Cardiac muscle cell (in vitro differentiated cells and primary cell): ENCODE measurements around the gene LY9. TPM values are rescaled to one million over a fixed set of nuclear protein-coding genes. Genes with fewer than 3 reads are reported as not detected.
A peak's percentile ranks its signal among the peaks of the same experiment; 100 is the strongest.

Experiments used
- DNase-seq, 2 donors: peaks; one replicate each; pipeline versions ENCODE4 v3.0.0 to v3.0.0-alpha.2; 2010 to 2017; ENCODE audit warnings: low read depth in 1 of 2, low spot score in 1 of 2
- H3K27ac ChIP-seq: fragments of 200-600 bp; sonication (generic); 2 replicates; pipeline ENCODE4 v1.5.1; 2016
- H3K27me3 ChIP-seq: fragments of 200-600 bp; sonication (generic); 2 replicates; pipeline ENCODE4 v1.6.0; 2016; ENCODE audit warnings: control low read depth
- H3K36me3 ChIP-seq: fragments of 200-600 bp; sonication (generic); 2 replicates; pipeline ENCODE4 v1.5.1; 2016; ENCODE audit warnings: control low read depth
- H3K4me1 ChIP-seq: fragments of 200-600 bp; sonication (generic); 2 replicates; pipeline ENCODE4 v1.8.1; 2017; ENCODE audit warnings: low read depth, mild to moderate bottlenecking, mixed run types
- H3K4me3 ChIP-seq: fragments of 200-600 bp; sonication (generic); 2 replicates; pipeline ENCODE4 v1.5.1; 2016; ENCODE audit warnings: mild to moderate bottlenecking
- H3K9me3 ChIP-seq: fragments of 200-600 bp; sonication (generic); 2 replicates; pipeline ENCODE4 v1.5.1; 2017; ENCODE audit warnings: low read depth, mild to moderate bottlenecking, control low read depth
- polyA plus RNA-seq: library from polyadenylated mRNA; unstranded; fragments of >200 nt; fragmentation: Nextera tagmentation; extraction: Ambion mirVana; gene quantifications from 2 replicates; pipeline ENCODE4 v1.2.1, GENCODE V29; 2016
- total RNA-seq: library from RNA; depleted of rRNA; stranded (reverse); fragments of >200 nt; gene quantifications from 2 replicates; pipeline ENCODE4 v1.2.3, GENCODE V29; 2016
- TF ChIP-seq, protein P1 (sequence below): IDR thresholded peaks from 2 replicates; pipeline ENCODE4 v1.5.1; 2012; ENCODE audit warnings: low read depth, mild to moderate bottlenecking, low read length

The LY9 gene
- total and polyA plus RNA-seq, 2 experiments from 2014 or later, result not detected

DNA sequence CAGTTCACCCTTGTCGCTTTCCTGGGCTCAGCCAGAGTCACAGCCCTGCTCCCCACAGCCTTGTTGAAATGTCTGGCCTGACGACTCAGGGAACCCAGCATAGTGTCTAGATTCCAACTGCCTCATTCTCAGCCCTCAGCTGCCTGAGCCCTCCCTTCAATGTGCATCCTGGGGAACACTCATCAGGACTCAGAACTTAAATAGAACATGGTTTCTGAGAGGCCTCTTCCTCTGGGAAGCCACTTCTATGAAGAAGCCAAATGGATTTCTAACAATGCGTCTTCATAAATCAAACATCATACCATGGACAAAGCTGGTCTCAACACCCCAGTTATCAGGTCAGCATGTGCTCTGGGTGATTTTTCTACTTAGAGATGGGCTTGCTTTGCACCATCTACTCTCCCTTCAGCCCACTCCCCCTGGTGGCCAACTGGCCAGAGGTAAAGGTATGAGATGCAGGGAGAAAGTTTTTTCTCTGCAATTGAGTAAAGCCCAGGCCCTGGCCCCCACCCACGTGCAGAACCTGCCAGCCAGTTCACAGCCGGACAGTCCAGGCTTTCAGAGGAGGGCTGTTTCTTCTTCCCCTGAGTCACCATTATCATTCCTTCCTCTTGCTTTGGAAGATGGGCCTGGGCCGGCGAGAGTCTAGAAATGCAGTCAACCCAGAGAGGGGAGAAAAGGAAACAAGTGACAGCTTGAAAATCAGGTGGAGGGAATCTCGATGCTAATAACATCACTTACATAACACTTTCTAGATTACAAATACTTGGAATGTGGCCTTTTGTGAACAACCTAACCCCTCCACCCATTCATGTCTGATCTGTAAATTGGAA is 34.6 kb downstream of the LY9 start:
- H3K36me3 ChIP-seq, result no peaks in the 10 kb centered on the region
- peak; percentile 71 to 86 for DNase-seq
- H3K9me3 ChIP-seq, result no peaks in the 10 kb centered on the region
- H3K4me3 ChIP-seq, result no peak overlapping the region
- peaks cover 9% of the 10 kb centered on the region for H3K27me3 ChIP-seq
- TF ChIP-seq, protein P1, sequence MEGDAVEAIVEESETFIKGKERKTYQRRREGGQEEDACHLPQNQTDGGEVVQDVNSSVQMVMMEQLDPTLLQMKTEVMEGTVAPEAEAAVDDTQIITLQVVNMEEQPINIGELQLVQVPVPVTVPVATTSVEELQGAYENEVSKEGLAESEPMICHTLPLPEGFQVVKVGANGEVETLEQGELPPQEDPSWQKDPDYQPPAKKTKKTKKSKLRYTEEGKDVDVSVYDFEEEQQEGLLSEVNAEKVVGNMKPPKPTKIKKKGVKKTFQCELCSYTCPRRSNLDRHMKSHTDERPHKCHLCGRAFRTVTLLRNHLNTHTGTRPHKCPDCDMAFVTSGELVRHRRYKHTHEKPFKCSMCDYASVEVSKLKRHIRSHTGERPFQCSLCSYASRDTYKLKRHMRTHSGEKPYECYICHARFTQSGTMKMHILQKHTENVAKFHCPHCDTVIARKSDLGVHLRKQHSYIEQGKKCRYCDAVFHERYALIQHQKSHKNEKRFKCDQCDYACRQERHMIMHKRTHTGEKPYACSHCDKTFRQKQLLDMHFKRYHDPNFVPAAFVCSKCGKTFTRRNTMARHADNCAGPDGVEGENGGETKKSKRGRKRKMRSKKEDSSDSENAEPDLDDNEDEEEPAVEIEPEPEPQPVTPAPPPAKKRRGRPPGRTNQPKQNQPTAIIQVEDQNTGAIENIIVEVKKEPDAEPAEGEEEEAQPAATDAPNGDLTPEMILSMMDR, result peak; percentile 71
- H3K4me1 ChIP-seq, result peaks cover 7% of the 10 kb centered on the region
- no peak overlapping the region for H3K27ac ChIP-seq

DNA sequence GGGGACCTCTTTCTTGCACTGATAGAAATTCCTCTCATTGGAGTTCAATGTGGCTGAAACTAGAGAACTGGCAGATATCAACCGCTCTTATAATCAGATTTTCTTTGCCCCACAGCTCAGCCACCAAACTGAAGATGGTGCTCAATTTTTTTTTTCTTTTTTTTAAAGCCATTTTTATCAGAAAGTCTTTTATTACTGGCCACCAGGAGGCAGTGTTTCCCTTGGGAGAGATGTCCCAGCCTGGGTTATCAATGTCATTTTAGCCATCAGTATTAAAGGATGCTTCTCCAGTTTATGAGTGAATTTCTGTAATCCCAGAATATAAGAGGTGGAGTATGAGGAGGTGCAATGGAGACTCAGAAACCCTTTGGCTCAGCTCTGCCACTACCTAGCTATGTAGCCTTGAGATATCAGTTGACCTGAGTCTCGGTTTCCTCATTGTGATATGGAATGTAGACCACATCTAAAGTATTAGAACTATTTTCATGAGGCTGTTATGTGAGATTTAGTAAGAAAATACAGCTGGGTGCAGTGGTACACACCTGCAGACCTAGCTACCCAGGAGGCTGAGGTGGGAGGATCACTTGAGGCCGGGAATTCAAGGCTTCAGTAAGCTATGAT is 39.1 kb downstream of the LY9 start:
- DNase-seq, result peak; percentile 74 to 79
- Histone ChIP-seq H3K36me3 (no peaks in the 10 kb centered on the region), H3K9me3 (no peaks in the 10 kb centered on the region), H3K4me3 (no peak overlapping the region), H3K27me3 (peaks cover 15% of the 10 kb centered on the region), H3K27ac (no peak overlapping the region), H3K4me1 (peaks cover 7% of the 10 kb centered on the region)
- TF ChIP-seq, protein P1, result peak; percentile 60

DNA sequence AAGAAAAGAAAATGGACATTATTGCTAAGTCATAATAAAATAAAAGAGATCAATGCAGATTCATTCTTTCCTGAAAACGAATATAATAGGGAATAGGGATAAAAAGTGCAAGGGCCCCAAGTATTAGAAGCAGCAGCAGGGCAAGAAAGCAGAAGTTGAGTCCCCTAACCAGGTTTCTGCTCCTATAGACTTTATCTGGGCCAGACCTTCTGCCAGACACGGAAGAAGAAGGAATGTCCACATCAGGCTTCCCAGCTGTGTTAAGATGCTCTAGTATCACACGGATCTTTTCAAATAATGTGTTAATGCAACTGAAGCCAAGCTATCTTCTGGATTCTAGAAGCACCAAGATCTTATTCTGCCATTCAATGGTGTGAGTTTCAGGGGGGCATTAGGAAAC is 39.8 kb downstream of the LY9 start:
- no peak overlapping the region for H3K27ac ChIP-seq

DNA sequence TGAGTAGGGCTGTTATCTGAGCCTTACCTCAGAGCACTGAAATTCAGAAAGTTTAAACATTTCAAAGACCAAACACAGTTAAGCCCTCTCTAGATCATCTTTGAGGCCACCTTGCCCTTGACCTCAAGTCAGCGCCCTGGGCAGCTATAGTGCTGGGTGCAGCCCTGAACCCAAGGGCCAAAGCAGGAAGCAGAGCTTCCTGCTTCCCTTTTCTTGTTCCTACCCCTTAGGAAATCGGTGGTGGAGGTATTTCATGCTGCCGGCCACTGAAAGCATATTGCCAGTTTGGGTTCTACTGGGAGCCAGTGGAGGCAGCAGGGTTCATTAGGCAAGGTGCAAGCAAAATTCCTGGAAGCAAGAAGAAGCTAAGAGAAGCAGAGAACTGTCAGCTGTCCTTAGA is 40.6 kb downstream of the LY9 start:
- no peaks in the 10 kb centered on the region for H3K36me3 ChIP-seq
- H3K27me3 ChIP-seq, result peaks cover 15% of the 10 kb centered on the region
- H3K4me1 ChIP-seq, result peaks cover 7% of the 10 kb centered on the region
- H3K27ac ChIP-seq, result no peak overlapping the region
- TF ChIP-seq, protein P1, result no peak
- H3K9me3 ChIP-seq, result no peaks in the 10 kb centered on the region
- H3K4me3 ChIP-seq, result no peak overlapping the region
- DNase-seq, result no peak

More for the DNA sequence above, 39.8 kb downstream of the LY9 start:
- TF ChIP-seq, protein P1, result no peak
- Histone ChIP-seq H3K36me3 (no peaks in the 10 kb centered on the region), H3K4me3 (no peak overlapping the region), H3K9me3 (no peaks in the 10 kb centered on the region), H3K27me3 (peaks cover 15% of the 10 kb centered on the region), H3K4me1 (peaks cover 7% of the 10 kb centered on the region)
- no peak for DNase-seq

DNA sequence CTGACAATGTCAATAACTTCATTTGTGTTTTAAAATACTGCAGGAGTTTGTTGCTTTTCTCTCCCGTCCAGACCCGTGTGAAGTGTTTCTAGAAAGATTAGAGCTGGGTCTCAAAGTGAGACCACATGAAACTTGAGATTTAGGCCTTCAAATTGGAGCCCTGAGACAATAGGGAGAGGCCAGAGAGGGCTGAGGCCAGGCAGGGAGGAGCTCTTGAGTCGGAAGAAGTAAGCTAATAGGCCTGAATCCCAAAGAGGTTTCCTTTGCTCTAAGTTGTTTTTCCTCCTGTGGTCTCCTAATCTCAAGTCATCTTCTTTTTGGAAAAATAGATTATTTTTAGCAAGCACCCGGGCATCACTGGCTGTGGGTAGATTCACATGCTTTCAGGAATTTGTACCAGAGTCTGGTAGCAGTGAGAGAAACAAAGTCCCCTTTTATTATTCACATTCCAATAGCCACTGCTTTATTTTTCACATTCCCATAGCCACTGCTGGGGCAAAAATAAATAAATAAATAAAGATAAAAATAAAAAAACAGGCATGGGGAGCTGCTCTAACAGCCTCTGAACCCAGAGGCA is 41.1 kb downstream of the LY9 start:
- no peak overlapping the region for H3K4me3 ChIP-seq
- TF ChIP-seq, protein P1, result no peak
- H3K36me3 ChIP-seq, result no peaks in the 10 kb centered on the region
- no peak overlapping the region for H3K27ac ChIP-seq
- H3K9me3 ChIP-seq, result no peaks in the 10 kb centered on the region
- DNase-seq, result peak in 1 of 2 donors; percentile 65
- H3K27me3 ChIP-seq, result peaks cover 15% of the 10 kb centered on the region
- H3K4me1 ChIP-seq, result peaks cover 4% of the 10 kb centered on the region
